Fibroblast of lung (primary cell): ENCODE measurements around the gene ARL10. TPM values are rescaled to one million over a fixed set of nuclear protein-coding genes. Genes with fewer than 3 reads are reported as not detected.
A peak's percentile ranks its signal among the peaks of the same experiment; 100 is the strongest.

Experiments
- DNase-seq, 2 donors: peaks; one replicate each; pipeline versions ENCODE4 v3.0.0 to v3.0.0-alpha.2; 2010; ENCODE audit warnings: low read depth in 2 of 2
- H2AFZ ChIP-seq: 2 replicates; pipeline ENCODE4 v1.5.1; 2012; ENCODE audit warnings: low read length, control low read depth, inconsistent platforms
- H3K27ac ChIP-seq: 2 replicates; pipeline ENCODE4 v1.5.1; 2011; ENCODE audit warnings: low read length, control low read depth; ENCODE audit not compliant: insufficient read depth
- H3K27me3 ChIP-seq: 2 replicates; pipeline ENCODE4 v1.5.1; 2011; ENCODE audit warnings: mild to moderate bottlenecking, low read length; ENCODE audit not compliant: control insufficient read depth, insufficient read depth
- H3K36me3 ChIP-seq: 2 replicates; pipeline ENCODE4 v1.5.1; 2011; ENCODE audit warnings: low read length; ENCODE audit not compliant: control insufficient read depth, insufficient read depth
- H3K4me1 ChIP-seq: 2 replicates; pipeline ENCODE4 v1.5.1; 2011; ENCODE audit warnings: low read length; ENCODE audit not compliant: control insufficient read depth, insufficient read depth; ENCODE audit errors: extremely low read depth
- H3K4me2 ChIP-seq: 2 replicates; pipeline ENCODE4 v1.5.1; 2011; ENCODE audit warnings: low read length, control low read depth; ENCODE audit not compliant: insufficient read depth; ENCODE audit errors: extremely low read depth
- H3K4me3 ChIP-seq, 4 experiments: fragments of 200-600 bp in 1 of 4; sonication (generic) in 1 of 4; replicated peaks in 1 of 4; 2 replicates each; pipeline ENCODE4 v1.5.1; 2011 to 2016; ENCODE audit warnings: low read length in 4 of 4, low read depth in 3 of 4, mild to moderate bottlenecking in 3 of 4, control low read depth in 2 of 4, inconsistent platforms in 1 of 4, mixed read lengths in 1 of 4; ENCODE audit not compliant: insufficient read depth in 1 of 4; ENCODE audit errors: control extremely low read depth in 1 of 4
- H3K79me2 ChIP-seq: 2 replicates; pipeline ENCODE4 v1.5.1; 2012; ENCODE audit warnings: mild to moderate bottlenecking, low read length, inconsistent platforms; ENCODE audit not compliant: control insufficient read depth, insufficient read depth
- H3K9ac ChIP-seq: 2 replicates; pipeline ENCODE4 v1.5.1; 2011; ENCODE audit warnings: mild to moderate bottlenecking, low read length, control low read depth; ENCODE audit not compliant: insufficient read depth
- H3K9me3 ChIP-seq: 2 replicates; pipeline ENCODE4 v1.5.1; 2012; ENCODE audit warnings: low read depth, low read length; ENCODE audit not compliant: control insufficient read depth, insufficient read depth
- H4K20me1 ChIP-seq: 2 replicates; pipeline ENCODE4 v1.5.1; 2011; ENCODE audit warnings: low read length; ENCODE audit not compliant: control insufficient read depth, insufficient read depth; ENCODE audit errors: extremely low read depth
- EZH2 ChIP-seq: IDR thresholded peaks from 2 replicates; pipeline ENCODE4 v1.5.1; 2012; ENCODE audit warnings: low read length, control low read depth, mild to moderate bottlenecking; ENCODE audit errors: missing control alignments
- polyA plus RNA-seq, 2 donors: library from polyadenylated mRNA; depleted of rRNA in 1 of 2; stranded (reverse) in 1 of 2; unstranded in 1 of 2; fragments of >200 nt; gene quantifications; 2 replicates each; pipeline ENCODE4 v1.2.1, GENCODE V29; 2011 to 2012; ENCODE audit warnings: missing spikeins in 1 of 2
- total RNA-seq: library from RNA; depleted of rRNA; stranded (reverse); fragments of >200 nt; gene quantifications from 2 replicates; pipeline ENCODE4 v1.2.1, GENCODE V29; 2014
- TF ChIP-seq, protein P1 (sequence below), 2 donors: IDR thresholded peaks in 1 of 2; conservative IDR thresholded peaks in 1 of 2; 1 replicate in 1 of 2; 2 replicates in 1 of 2; pipeline ENCODE4 v1.5.1; 2011 to 2012; ENCODE audit warnings: low read length in 2 of 2, control low read depth in 1 of 2, inconsistent platforms in 1 of 2, low read depth in 1 of 2, mild to moderate bottlenecking in 1 of 2

ARL10 gene
- total and polyA plus RNA-seq, 2 donors (not counting 1 experiment from before 2014, with no cell fraction given), result 3.0 to 11.1 TPM

DNA sequence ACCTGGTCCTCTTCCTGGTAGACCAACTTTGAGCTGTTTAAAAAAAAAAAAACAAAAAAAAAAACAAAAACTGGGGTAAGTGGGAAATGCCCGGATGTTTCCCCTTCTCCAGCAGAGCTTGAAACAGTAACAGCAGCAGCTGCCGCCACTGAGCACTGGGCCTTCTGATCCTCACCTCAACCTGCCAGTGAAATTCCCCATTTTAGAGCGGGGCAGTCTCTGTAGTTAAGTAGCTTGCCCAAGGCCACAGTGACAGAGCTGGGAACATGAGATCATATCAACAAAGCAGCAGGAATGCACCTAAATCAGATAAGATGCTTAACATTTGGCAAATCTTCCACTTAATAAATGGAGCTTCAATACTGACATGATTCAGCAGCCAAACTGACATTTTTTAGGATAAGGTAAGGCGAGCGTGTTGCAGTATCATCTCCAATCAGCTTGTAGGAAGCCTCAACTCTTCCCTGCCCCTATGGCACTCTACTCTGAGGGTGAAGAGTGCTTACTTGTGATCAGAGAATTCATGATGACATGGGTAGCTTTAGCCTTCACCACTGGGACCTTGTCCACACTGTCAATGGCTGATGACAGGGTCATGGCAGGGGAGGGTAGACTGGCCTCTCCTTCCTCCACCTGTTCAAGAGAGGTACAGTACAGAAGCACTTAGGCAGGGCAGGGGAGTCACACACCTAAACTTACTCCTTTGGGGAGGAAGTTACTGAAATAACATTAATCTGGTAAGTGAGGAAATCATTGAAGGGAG, 13.0 kb upstream of the ARL10 start:
- Histone ChIP-seq H3K9me3 (no peaks in the 10 kb centered on the region), H3K4me2 (no peak overlapping the region), H4K20me1 (no peaks in the 10 kb centered on the region), H3K4me1 (no peaks in the 10 kb centered on the region), H3K27ac (no peak overlapping the region), H3K9ac (no peak overlapping the region), H3K36me3 (peaks cover 21% of the 10 kb centered on the region), H3K79me2 (peaks cover 28% of the 10 kb centered on the region), H3K4me3 (no peak overlapping the region), H2AFZ (no peak overlapping the region), H3K27me3 (no peaks in the 10 kb centered on the region)
- TF ChIP-seq EZH2, result no peak
- peak in 1 of 2 donors; percentile 10 for DNase-seq

DNA sequence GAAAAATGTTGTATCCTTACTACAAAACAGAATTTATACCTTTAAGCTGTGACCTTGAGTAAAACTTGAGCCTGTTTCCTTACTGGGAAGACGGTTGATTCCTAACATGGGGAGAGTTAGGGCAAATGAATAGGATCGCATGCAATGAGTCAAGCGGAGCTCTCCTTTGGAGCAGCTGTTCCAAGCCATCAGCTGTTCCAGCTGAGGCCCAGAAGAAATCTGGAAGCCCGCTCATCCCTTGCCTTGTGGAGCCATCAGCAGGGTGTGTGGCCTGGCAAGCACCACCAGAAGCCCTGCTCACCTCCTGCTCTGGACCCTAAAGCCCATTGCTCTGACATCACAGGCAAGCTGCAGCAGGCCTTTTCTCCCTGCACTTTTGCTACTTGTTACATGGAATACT, 11.8 kb upstream of the ARL10 start:
- Histone ChIP-seq H3K4me3 (no peak overlapping the region), H3K36me3 (peaks cover 16% of the 10 kb centered on the region), H3K79me2 (peaks cover 38% of the 10 kb centered on the region), H3K4me1 (no peaks in the 10 kb centered on the region), H3K9ac (no peak overlapping the region), H3K4me2 (no peak overlapping the region), H2AFZ (no peak overlapping the region), H4K20me1 (no peaks in the 10 kb centered on the region), H3K27me3 (no peaks in the 10 kb centered on the region), H3K9me3 (no peaks in the 10 kb centered on the region), H3K27ac (no peak overlapping the region)
- TF ChIP-seq EZH2, result no peak
- TF ChIP-seq, protein P1, sequence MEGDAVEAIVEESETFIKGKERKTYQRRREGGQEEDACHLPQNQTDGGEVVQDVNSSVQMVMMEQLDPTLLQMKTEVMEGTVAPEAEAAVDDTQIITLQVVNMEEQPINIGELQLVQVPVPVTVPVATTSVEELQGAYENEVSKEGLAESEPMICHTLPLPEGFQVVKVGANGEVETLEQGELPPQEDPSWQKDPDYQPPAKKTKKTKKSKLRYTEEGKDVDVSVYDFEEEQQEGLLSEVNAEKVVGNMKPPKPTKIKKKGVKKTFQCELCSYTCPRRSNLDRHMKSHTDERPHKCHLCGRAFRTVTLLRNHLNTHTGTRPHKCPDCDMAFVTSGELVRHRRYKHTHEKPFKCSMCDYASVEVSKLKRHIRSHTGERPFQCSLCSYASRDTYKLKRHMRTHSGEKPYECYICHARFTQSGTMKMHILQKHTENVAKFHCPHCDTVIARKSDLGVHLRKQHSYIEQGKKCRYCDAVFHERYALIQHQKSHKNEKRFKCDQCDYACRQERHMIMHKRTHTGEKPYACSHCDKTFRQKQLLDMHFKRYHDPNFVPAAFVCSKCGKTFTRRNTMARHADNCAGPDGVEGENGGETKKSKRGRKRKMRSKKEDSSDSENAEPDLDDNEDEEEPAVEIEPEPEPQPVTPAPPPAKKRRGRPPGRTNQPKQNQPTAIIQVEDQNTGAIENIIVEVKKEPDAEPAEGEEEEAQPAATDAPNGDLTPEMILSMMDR (conservative IDR thresholded peaks at IDR 0.05 in 1 of 2, IDR thresholded peaks at IDR 0.05 in 1 of 2; ENCODE audit: low read depth in 1 of 2, low read length in 2 of 2), result no peak
- no peak for DNase-seq

DNA sequence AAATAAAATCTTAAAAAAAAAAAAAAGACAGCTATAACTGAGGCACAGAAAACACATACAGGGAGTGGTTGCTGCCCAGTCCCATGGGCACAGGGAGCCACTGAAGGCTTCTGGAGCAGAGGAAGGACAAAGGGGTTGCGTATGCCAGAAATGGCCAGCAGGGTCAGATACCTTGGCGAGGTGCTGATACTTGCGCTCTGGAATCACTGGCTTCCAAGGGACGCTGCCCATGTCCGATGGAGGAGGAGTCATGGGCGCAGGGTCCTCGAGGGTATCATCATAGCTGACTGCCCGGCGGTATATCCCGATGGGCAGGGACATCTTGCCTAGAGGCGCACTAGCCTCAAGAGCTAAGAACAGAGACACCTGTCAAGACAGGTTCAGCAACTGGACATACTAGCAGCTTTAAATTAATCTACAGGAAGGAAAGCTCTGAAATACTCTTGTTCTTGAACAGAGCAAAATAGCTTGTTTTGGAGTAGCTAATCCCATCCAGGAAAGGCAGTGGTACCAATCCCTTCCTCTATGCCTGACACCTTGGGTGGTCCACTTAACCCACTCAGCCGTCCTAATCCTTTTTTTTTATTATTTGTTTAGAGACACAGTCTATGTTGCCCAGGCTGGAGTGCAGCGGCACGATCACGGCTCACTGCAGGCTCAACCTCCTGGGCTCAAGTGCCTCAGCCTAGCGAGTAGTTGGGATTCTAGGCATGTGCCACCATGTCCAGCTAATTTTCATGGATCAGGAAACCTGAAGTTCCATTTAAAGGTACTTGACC, 9.7 kb upstream of the ARL10 start:
- H3K4me2 ChIP-seq, result no peak overlapping the region
- H4K20me1 ChIP-seq, result no peaks in the 10 kb centered on the region
- peaks cover 2% of the 10 kb centered on the region for H3K4me1 ChIP-seq
- DNase-seq, result no peak
- TF ChIP-seq EZH2, result no peak
- no peak overlapping the region for H3K4me3 ChIP-seq
- no peak overlapping the region for H3K9ac ChIP-seq
- H3K27ac ChIP-seq, result no peak overlapping the region
- H3K9me3 ChIP-seq, result no peaks in the 10 kb centered on the region
- no peak overlapping the region for H2AFZ ChIP-seq
- peaks cover 43% of the 10 kb centered on the region for H3K79me2 ChIP-seq
- peaks cover 10% of the 10 kb centered on the region for H3K36me3 ChIP-seq
- H3K27me3 ChIP-seq, result no peaks in the 10 kb centered on the region
